ENCODE measurements around the gene RPE.

The RPE gene

DNA sequence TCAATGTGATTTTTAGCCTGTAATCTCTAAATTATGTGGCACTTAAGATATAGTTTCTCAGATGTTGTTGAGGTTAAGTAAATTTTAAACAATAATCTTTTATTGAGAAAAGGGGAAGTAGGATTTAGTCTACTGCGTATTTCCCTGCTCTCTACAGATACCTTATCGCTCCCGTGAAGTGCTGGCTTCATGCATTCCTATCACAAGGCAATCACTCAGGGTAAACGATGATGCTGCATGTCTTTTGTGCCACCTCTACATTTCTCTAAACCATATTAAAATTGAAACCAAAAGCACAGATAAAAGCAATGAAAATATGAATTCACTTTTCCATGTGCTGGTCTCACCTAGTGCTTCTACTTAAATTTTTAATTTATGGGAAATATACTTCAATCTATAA, 14.4 kb upstream of the RPE start:
- ChIA-PET CTCF (interaction anchor here (0.6 kb wide), 2 partner anchors 27 to 397 kb away, joined by 3 read pairs; no protein-coding TSS in a partner anchor), POLR2A (no interaction called here)
- Histone ChIP-seq H3K36me3 (ENCODE audit: control insufficient read depth in 2 of 2, insufficient read depth in 1 of 2, low read length in 2 of 2) (no peaks in the 10 kb centered on the region), H3K27ac (ENCODE audit: extremely low read depth, low read depth, low read length) (no peak overlapping the region), H3K4me1 (ENCODE audit: control insufficient read depth, insufficient read depth, low read length) (no peaks in the 10 kb centered on the region), H3K9me3 (ENCODE audit: control insufficient read depth, insufficient read depth, low read depth, low read length) (no peaks in the 10 kb centered on the region), H3K4me3 (ENCODE audit: low read depth, low read length) (no peak overlapping the region)
- TF ChIP-seq ZNF211 (tag by site-specific recombination; IDR thresholded peaks at IDR 0.05; ENCODE audit: low read depth): no peak
- TF ChIP-seq ZNF169 (tag by site-specific recombination; IDR thresholded peaks at IDR 0.05): no peak
- TF ChIP-seq ZNF621 (tag by site-specific recombination; IDR thresholded peaks at IDR 0.05): no peak
- TF ChIP-seq ZBTB7A (tag by site-specific recombination; IDR thresholded peaks at IDR 0.05; ENCODE audit: low read depth): no peak
- no peak for TF ChIP-seq ZNF76 (tag by site-specific recombination; IDR thresholded peaks at IDR 0.05; ENCODE audit: borderline replicate concordance, low read depth)

DNA sequence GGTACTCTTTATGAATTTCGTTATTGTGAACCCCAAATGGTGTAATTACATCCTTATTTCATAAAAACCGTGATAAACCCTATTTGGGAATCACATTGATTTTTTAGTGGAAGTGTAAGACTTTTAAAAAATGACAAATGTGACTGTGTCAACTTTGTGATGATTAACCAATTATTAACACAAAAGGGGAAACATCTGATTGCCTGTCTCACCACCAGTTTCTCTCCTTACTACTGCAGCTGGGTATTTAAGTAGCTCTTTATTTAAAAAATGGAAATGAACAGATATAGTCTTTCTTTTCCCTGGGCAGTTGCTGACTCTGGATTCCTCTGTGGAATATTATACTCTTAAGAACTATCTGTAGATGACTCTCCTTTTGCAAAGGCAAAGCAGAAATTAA, 11.6 kb upstream of the RPE start:
- ChIA-PET CTCF (interaction anchor here (0.7 kb wide), 1 partner anchor 30 kb away, joined by 3 read pairs; no protein-coding TSS in a partner anchor), POLR2A (no interaction called here)
- TF ChIP-seq SP7 (tag by site-specific recombination; IDR thresholded peaks at IDR 0.05): no peak
- TF ChIP-seq ZNF202 (tag by site-specific recombination; IDR thresholded peaks at IDR 0.05; ENCODE audit: borderline replicate concordance): no peak
- TF ChIP-seq KLF8 (tag by site-specific recombination; IDR thresholded peaks at IDR 0.05): no peak
- TF ChIP-seq YY2 (tag by site-specific recombination; IDR thresholded peaks at IDR 0.05): no peak
- TF ChIP-seq ZNF350 (tag by site-specific recombination; IDR thresholded peaks at IDR 0.05): no peak
- no peak for TF ChIP-seq ZNF169 (tag by site-specific recombination; IDR thresholded peaks at IDR 0.05)
- no peak for TF ChIP-seq ZNF239 (tag by site-specific recombination; IDR thresholded peaks at IDR 0.05)
- TF ChIP-seq, protein P1, sequence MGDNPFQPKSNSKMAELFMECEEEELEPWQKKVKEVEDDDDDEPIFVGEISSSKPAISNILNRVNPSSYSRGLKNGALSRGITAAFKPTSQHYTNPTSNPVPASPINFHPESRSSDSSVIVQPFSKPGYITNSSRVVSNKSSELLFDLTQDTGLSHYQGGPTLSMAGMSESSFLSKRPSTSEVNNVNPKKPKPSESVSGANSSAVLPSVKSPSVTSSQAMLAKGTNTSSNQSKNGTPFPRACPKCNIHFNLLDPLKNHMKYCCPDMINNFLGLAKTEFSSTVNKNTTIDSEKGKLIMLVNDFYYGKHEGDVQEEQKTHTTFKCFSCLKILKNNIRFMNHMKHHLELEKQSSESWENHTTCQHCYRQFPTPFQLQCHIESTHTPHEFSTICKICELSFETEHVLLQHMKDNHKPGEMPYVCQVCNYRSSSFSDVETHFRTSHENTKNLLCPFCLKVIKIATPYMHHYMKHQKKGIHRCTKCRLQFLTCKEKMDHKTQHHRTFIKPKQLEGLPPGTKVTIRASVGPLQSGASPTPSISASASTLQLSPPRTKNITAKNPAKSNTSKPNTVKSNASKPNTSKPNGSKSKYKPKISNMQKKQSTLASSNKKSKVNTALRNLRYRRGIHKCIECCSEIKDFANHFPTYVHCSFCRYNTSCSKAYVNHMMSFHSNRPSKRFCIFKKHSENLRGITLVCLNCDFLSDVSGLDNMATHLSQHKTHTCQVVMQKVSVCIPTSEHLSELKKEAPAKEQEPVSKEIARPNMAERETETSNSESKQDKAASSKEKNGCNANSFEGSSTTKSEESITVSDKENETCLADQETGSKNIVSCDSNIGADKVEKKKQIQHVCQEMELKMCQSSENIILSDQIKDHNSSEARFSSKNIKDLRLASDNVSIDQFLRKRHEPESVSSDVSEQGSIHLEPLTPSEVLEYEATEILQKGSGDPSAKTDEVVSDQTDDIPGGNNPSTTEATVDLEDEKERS (tag by site-specific recombination; IDR thresholded peaks at IDR 0.05): no peak
- no peak for TF ChIP-seq HOXC10 (CRISPR knock-in tag; IDR thresholded peaks at IDR 0.05)
- TF ChIP-seq EGR2 (tag by site-specific recombination; IDR thresholded peaks at IDR 0.05; ENCODE audit: low read depth): no peak
- TF ChIP-seq ZBTB17 (tag by site-specific recombination; IDR thresholded peaks at IDR 0.05): no peak
- TF ChIP-seq WT1 (tag by site-specific recombination; IDR thresholded peaks at IDR 0.05): no peak
- TF ChIP-seq ZNF248 (tag by site-specific recombination; IDR thresholded peaks at IDR 0.05): no peak
- no peaks in the 10 kb centered on the region for H3K9me3 ChIP-seq (ENCODE audit: control insufficient read depth, insufficient read depth, low read depth, low read length)
- H3K4me1 ChIP-seq (ENCODE audit: control insufficient read depth, insufficient read depth, low read length): no peaks in the 10 kb centered on the region
- no peaks in the 10 kb centered on the region for H3K36me3 ChIP-seq (ENCODE audit: control insufficient read depth in 2 of 2, insufficient read depth in 1 of 2, low read length in 2 of 2)
- H3K27ac ChIP-seq (ENCODE audit: extremely low read depth, low read depth, low read length): no peak overlapping the region
- H3K4me3 ChIP-seq (ENCODE audit: low read depth, low read length): no peak overlapping the region

DNA sequence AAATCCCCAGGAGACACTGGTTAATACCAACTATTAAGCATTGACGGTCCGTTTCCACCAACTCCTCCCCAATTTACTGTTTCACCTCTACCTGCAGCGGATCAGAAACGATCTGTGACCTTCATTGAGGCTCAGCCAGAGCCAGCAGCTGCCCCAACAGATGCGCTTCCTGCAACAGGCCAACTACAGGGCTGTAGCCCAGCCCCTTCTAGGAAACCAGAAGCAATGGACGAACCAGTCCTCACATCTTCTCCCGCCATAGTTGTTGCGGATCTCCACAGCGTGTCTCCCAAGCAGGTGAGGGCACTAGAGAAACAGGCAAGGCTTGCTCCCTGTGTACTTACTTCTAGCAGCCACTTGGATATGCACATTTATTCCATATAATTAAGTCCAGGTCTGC, 8.5 kb upstream of the RPE start:
- H3K27ac ChIP-seq (ENCODE audit: extremely low read depth, low read depth, low read length): no peak overlapping the region
- POLR2A ChIA-PET: no interaction called here
- CTCF ChIA-PET: interaction anchor here (1.3 to 2.7 kb wide), 2 partner anchors 202 kb away, joined by 5 to 16 read pairs; no protein-coding TSS in a partner anchor
- no peak for TF ChIP-seq ZNF211 (tag by site-specific recombination; IDR thresholded peaks at IDR 0.05; ENCODE audit: low read depth)
- TF ChIP-seq ZNF292 (tag by site-specific recombination; IDR thresholded peaks at IDR 0.05; ENCODE audit: borderline replicate concordance, low read depth): no peak
- no peak for TF ChIP-seq ZNF626 (tag by site-specific recombination; IDR thresholded peaks at IDR 0.05)
- no peak for TF ChIP-seq ZBTB21 (tag by site-specific recombination; IDR thresholded peaks at IDR 0.05)
- TF ChIP-seq, protein P2, sequence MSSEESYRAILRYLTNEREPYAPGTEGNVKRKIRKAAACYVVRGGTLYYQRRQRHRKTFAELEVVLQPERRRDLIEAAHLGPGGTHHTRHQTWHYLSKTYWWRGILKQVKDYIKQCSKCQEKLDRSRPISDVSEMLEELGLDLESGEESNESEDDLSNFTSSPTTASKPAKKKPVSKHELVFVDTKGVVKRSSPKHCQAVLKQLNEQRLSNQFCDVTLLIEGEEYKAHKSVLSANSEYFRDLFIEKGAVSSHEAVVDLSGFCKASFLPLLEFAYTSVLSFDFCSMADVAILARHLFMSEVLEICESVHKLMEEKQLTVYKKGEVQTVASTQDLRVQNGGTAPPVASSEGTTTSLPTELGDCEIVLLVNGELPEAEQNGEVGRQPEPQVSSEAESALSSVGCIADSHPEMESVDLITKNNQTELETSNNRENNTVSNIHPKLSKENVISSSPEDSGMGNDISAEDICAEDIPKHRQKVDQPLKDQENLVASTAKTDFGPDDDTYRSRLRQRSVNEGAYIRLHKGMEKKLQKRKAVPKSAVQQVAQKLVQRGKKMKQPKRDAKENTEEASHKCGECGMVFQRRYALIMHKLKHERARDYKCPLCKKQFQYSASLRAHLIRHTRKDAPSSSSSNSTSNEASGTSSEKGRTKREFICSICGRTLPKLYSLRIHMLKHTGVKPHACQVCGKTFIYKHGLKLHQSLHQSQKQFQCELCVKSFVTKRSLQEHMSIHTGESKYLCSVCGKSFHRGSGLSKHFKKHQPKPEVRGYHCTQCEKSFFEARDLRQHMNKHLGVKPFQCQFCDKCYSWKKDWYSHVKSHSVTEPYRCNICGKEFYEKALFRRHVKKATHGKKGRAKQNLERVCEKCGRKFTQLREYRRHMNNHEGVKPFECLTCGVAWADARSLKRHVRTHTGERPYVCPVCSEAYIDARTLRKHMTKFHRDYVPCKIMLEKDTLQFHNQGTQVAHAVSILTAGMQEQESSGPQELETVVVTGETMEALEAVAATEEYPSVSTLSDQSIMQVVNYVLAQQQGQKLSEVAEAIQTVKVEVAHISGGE (tag by site-specific recombination; conservative IDR thresholded peaks at IDR 0.05; ENCODE audit: low read depth): no peak
- TF ChIP-seq KLF1 (tag by site-specific recombination; IDR thresholded peaks at IDR 0.05): no peak
- no peak for TF ChIP-seq ZNF174 (tag by site-specific recombination; IDR thresholded peaks at IDR 0.05)
- TF ChIP-seq ZNF114 (tag by site-specific recombination; IDR thresholded peaks at IDR 0.05): no peak
- no peaks in the 10 kb centered on the region for H3K9me3 ChIP-seq (ENCODE audit: control insufficient read depth, insufficient read depth, low read depth, low read length)
- H3K36me3 ChIP-seq (ENCODE audit: control insufficient read depth in 2 of 2, insufficient read depth in 1 of 2, low read length in 2 of 2): no peaks in the 10 kb centered on the region
- no peaks in the 10 kb centered on the region for H3K4me1 ChIP-seq (ENCODE audit: control insufficient read depth, insufficient read depth, low read length)
- H3K4me3 ChIP-seq (ENCODE audit: low read depth, low read length): no peak overlapping the region
